Loucy (cell line): ENCODE measurements around the gene SLC17A6.

Source experiments
- CTCF ChIP-seq: fragments of 200-600 bp; sonication (generic); conservative IDR thresholded peaks from 2 replicates; pipeline ENCODE4 v1.5.1; 2014; ENCODE audit warnings: mild to moderate bottlenecking, antibody characterized with exemption, low read length
- EZH2phosphoT487 ChIP-seq: fragments of 200-600 bp; IDR thresholded peaks from 2 replicates; pipeline ENCODE4 v1.6.1; 2018; ENCODE audit warnings: antibody characterized with exemption, mild to moderate bottlenecking, moderate library complexity, borderline replicate concordance

- no peak for TF ChIP-seq EZH2phosphoT487
- TF ChIP-seq CTCF: no peak
Observed at GRCh38 chr11:22347857-22348487, 9.8 kb downstream of the SLC17A6 start.
